Astrocyte (in vitro differentiated cells and primary cell): ENCODE results near the gene HNRNPU.

Experiments
- CTCF ChIP-seq: IDR thresholded peaks from 2 replicates; pipeline ENCODE4 v1.5.1; 2011; ENCODE audit warnings: low read depth, mild to moderate bottlenecking, inconsistent platforms, low read length, moderate library complexity; ENCODE audit not compliant: insufficient read depth
- EZH2 ChIP-seq: IDR thresholded peaks from 2 replicates; pipeline ENCODE4 v1.6.1; 2012; ENCODE audit warnings: mild to moderate bottlenecking, low read length, inconsistent platforms; ENCODE audit not compliant: insufficient read depth

GRCh38 chr1:244874974-244875579 lies 10.7 kb upstream of the HNRNPU start:
- TF ChIP-seq CTCF (no peak), EZH2 (no peak)
